Liver (tissue), 9 donors: ENCODE results near the gene RARB. TPM values are rescaled to one million over a fixed set of nuclear protein-coding genes. Genes with fewer than 3 reads are reported as not detected.
A peak's percentile ranks its signal among the peaks of the same experiment; 100 is the strongest.

ENCODE experiments used
- DNase-seq: peaks from one replicate; pipeline ENCODE4 v3.0.0-alpha.2; 2017; ENCODE audit warnings: low spot score
- H3K27ac ChIP-seq, 2 donors: one replicate each; pipeline ENCODE4 v1.7.0; 2013; ENCODE audit warnings: inconsistent platforms in 2 of 2, low read length in 2 of 2, control low read depth in 1 of 2, low read depth in 1 of 2, mild to moderate bottlenecking in 1 of 2
- H3K27me3 ChIP-seq, 4 donors: one replicate each; pipeline versions ENCODE4 v1.6.1 to v1.7.0; 2013; ENCODE audit warnings: low read length in 3 of 4, inconsistent platforms in 1 of 4, mild to moderate bottlenecking in 1 of 4, moderate library complexity in 1 of 4; ENCODE audit not compliant: control insufficient read depth in 4 of 4, insufficient read depth in 4 of 4
- H3K36me3 ChIP-seq, 4 donors: one replicate each; pipeline versions ENCODE4 v1.6.1 to v1.7.0; 2013; ENCODE audit warnings: low read length in 3 of 4, mild to moderate bottlenecking in 3 of 4, low read depth in 1 of 4, moderate library complexity in 1 of 4; ENCODE audit not compliant: control insufficient read depth in 4 of 4, insufficient read depth in 3 of 4
- H3K4me1 ChIP-seq, 4 donors: one replicate each; pipeline versions ENCODE4 v1.6.1 to v1.7.0; 2013; ENCODE audit warnings: low read length in 3 of 4, mild to moderate bottlenecking in 3 of 4, moderate library complexity in 1 of 4; ENCODE audit not compliant: control insufficient read depth in 4 of 4, insufficient read depth in 4 of 4
- H3K4me3 ChIP-seq, 3 donors: one replicate each; pipeline versions ENCODE4 v1.6.1 to v1.7.0; 2013; ENCODE audit warnings: low read length in 3 of 3, control low read depth in 1 of 3, low read depth in 1 of 3, mild to moderate bottlenecking in 1 of 3
- H3K9ac ChIP-seq, 2 donors: one replicate each; pipeline ENCODE4 v1.7.0; 2013; ENCODE audit warnings: low read length in 2 of 2, mild to moderate bottlenecking in 2 of 2, moderate library complexity in 2 of 2, control low read depth in 1 of 2, low read depth in 1 of 2
- H3K9me3 ChIP-seq, 4 donors: one replicate each; pipeline versions ENCODE4 v1.6.1 to v1.7.0; 2013; ENCODE audit warnings: low read length in 3 of 4; ENCODE audit not compliant: control insufficient read depth in 4 of 4
- EGR1 ChIP-seq, 2 donors: IDR thresholded peaks; 2 replicates each; pipeline ENCODE4 v1.6.1; 2016 to 2018; ENCODE audit warnings: antibody characterized with exemption in 2 of 2, low read depth in 2 of 2
- FOXA2 ChIP-seq: IDR thresholded peaks from 2 replicates; pipeline ENCODE4 v1.6.1; 2016; ENCODE audit warnings: antibody characterized with exemption
- GABPA ChIP-seq, 2 donors: IDR thresholded peaks in 1 of 2; conservative IDR thresholded peaks in 1 of 2; 2 replicates each; pipeline ENCODE4 v1.6.1; 2016; ENCODE audit warnings: antibody characterized with exemption in 2 of 2, mild to moderate bottlenecking in 1 of 2, moderate library complexity in 1 of 2
- HNF4G ChIP-seq: IDR thresholded peaks from 2 replicates; pipeline ENCODE4 v1.6.1; 2016; ENCODE audit warnings: antibody characterized with exemption
- JUND ChIP-seq, 2 donors: IDR thresholded peaks; 2 replicates each; pipeline ENCODE4 v1.6.1; 2016; ENCODE audit warnings: antibody characterized with exemption in 2 of 2
- NR2F2 ChIP-seq: IDR thresholded peaks from 2 replicates; pipeline ENCODE4 v1.6.1; 2016; ENCODE audit warnings: antibody characterized with exemption
- RAD21 ChIP-seq, 2 donors: IDR thresholded peaks; 2 replicates each; pipeline ENCODE4 v1.6.1; 2016; ENCODE audit warnings: antibody characterized with exemption in 2 of 2, mild to moderate bottlenecking in 2 of 2
- RXRA ChIP-seq, 2 donors: IDR thresholded peaks; 2 replicates each; pipeline ENCODE4 v1.6.1; 2017 to 2018; ENCODE audit warnings: antibody characterized with exemption in 2 of 2, mild to moderate bottlenecking in 1 of 2
- SP1 ChIP-seq: IDR thresholded peaks from 2 replicates; pipeline ENCODE4 v1.6.1; 2018; ENCODE audit warnings: antibody characterized with exemption, mild to moderate bottlenecking
- TAF1 ChIP-seq: conservative IDR thresholded peaks from 2 replicates; pipeline ENCODE4 v1.6.1; 2016; ENCODE audit warnings: antibody characterized with exemption, mild to moderate bottlenecking
- WGBS: extraction: QIAGEN DNeasy Blood & Tissue Kit; methylation state at CpG from one replicate; pipeline ENCODE4 v1.1.7; 2013; 5-methylcytosine and 5-hydroxymethylcytosine counted together
- polyA plus RNA-seq, 2 donors: library from polyadenylated mRNA; stranded (reverse) in 1 of 2; unstranded in 1 of 2; fragments of 200-250 nt in 1 of 2; fragments of >200 nt in 1 of 2; fragmentation: Nextera tagmentation in 1 of 2; extraction: Ambion mirVana in 1 of 2; gene quantifications; one replicate each; pipeline versions ENCODE4 v1.2.1 to v1.2.3, GENCODE V29; 2013 to 2015
- total RNA-seq, 2 donors: library from RNA; depleted of rRNA; stranded (reverse); fragments of >200 nt; gene quantifications; one replicate each; pipeline ENCODE4 v1.2.3, GENCODE V29; 2014
- TF ChIP-seq, protein P1 (sequence below): IDR thresholded peaks from 2 replicates; pipeline ENCODE4 v1.6.1; 2016; ENCODE audit warnings: antibody characterized with exemption
- TF ChIP-seq, protein P2 (sequence below): IDR thresholded peaks from 2 replicates; pipeline ENCODE4 v1.6.1; 2016; ENCODE audit warnings: antibody characterized with exemption
- TF ChIP-seq, protein P3 (sequence below): fragments of 150-350 bp; IDR thresholded peaks from 2 replicates; pipeline ENCODE4 v1.5.1; 2017; ENCODE audit warnings: improper control_type of control experiment, low read depth, low read length; ENCODE audit not compliant: missing input control
- TF ChIP-seq, protein P4 (sequence below): IDR thresholded peaks from 2 replicates; pipeline ENCODE4 v1.6.1; 2016; ENCODE audit warnings: antibody characterized with exemption
- donor health status: healthy.
- donor health status: healthy.
- donor health status: healthy.
- donor health status: healthy.
- donor health status: healthy.

The RARB gene
- total and polyA plus RNA-seq, 4 donors, result 2.1 to 3.3 (median 2.3) TPM

DNA sequence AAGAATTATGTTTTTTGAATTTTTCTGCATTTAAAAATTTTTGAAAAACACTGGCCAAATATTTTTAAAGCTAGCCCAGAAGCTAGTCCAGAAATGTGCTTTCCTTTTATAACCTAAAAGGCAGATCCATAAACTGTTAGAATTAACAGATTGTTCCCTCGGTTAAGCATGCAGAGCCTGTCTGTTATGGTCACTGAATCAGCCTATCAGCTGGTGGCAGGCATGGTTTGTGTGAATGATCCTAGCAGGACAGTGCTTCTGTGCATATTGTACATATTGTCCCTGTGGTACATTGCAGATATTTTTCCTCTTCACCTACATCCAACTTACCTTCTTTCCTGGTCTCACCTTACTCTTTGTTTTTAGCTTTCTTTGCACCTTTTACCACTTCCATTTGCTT is 53.3 kb downstream of the RARB start:
- H3K27ac ChIP-seq, result no peak overlapping the region

DNA sequence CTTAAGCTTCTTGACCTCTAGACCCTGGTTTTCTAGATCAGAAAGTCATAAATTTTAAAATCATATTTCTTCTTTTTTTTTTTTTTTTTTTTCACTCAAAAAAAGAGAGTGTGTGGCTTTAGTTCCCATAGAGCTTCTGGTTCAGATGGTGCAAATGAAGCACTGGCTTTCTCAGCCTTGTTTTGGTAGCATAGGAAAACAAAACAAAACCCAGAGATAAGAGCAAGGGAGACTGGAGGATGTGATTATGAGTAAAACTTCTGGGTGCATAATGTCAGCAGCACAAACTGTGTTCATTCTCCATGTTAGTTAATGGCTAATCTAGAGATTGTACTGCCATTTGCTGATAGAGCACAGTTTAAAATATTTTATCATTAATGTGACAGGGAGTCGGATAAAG is 55.4 kb downstream of the RARB start:
- H3K9me3 ChIP-seq, result no peaks in the 10 kb centered on the region
- TF ChIP-seq, protein P1, sequence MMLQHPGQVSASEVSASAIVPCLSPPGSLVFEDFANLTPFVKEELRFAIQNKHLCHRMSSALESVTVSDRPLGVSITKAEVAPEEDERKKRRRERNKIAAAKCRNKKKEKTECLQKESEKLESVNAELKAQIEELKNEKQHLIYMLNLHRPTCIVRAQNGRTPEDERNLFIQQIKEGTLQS, result no peak
- TF ChIP-seq JUND (IDR thresholded peaks at IDR 0.05) (no peak), HNF4G (no peak), GABPA (IDR thresholded peaks at IDR 0.05 in 1 of 2, conservative IDR thresholded peaks at IDR 0.05 in 1 of 2) (no peak), RXRA (IDR thresholded peaks at IDR 0.05) (no peak), RAD21 (IDR thresholded peaks at IDR 0.05) (peak; percentile 6 to 20), SP1 (peak; percentile 26), NR2F2 (peak; percentile 47), EGR1 (IDR thresholded peaks at IDR 0.05; ENCODE audit: low read depth in 2 of 2) (no peak), FOXA2 (no peak)
- TF ChIP-seq, protein P2, sequence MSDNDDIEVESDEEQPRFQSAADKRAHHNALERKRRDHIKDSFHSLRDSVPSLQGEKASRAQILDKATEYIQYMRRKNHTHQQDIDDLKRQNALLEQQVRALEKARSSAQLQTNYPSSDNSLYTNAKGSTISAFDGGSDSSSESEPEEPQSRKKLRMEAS, result no peak
- TF ChIP-seq, protein P3, sequence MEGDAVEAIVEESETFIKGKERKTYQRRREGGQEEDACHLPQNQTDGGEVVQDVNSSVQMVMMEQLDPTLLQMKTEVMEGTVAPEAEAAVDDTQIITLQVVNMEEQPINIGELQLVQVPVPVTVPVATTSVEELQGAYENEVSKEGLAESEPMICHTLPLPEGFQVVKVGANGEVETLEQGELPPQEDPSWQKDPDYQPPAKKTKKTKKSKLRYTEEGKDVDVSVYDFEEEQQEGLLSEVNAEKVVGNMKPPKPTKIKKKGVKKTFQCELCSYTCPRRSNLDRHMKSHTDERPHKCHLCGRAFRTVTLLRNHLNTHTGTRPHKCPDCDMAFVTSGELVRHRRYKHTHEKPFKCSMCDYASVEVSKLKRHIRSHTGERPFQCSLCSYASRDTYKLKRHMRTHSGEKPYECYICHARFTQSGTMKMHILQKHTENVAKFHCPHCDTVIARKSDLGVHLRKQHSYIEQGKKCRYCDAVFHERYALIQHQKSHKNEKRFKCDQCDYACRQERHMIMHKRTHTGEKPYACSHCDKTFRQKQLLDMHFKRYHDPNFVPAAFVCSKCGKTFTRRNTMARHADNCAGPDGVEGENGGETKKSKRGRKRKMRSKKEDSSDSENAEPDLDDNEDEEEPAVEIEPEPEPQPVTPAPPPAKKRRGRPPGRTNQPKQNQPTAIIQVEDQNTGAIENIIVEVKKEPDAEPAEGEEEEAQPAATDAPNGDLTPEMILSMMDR, result no peak
- 77% methylated on average over 1 of the region's 1 CpG for WGBS
- peaks cover 1 to 12% (median 7%) of the 10 kb centered on the region in 4 donors for H3K4me1 ChIP-seq
- no peaks in the 10 kb centered on the region for H3K36me3 ChIP-seq
- no peaks in the 10 kb centered on the region for H3K27me3 ChIP-seq
- H3K4me3 ChIP-seq, result no peak overlapping the region
- H3K27ac ChIP-seq, result no peak overlapping the region
- H3K9ac ChIP-seq, result no peak overlapping the region
- DNase-seq, result no peak

More for the DNA sequence above, 53.3 kb downstream of the RARB start:
- no peaks in the 10 kb centered on the region for H3K27me3 ChIP-seq
- no peaks in the 10 kb centered on the region for H3K36me3 ChIP-seq
- no peak for DNase-seq
- TF ChIP-seq NR2F2, result no peak
- TF ChIP-seq SP1, result no peak
- no peak for TF ChIP-seq HNF4G
- no peak for TF ChIP-seq FOXA2
- TF ChIP-seq, protein P2, result no peak
- TF ChIP-seq JUND (IDR thresholded peaks at IDR 0.05), result no peak
- TF ChIP-seq, protein P3, result no peak
- no peak for TF ChIP-seq TAF1
- TF ChIP-seq, protein P4, sequence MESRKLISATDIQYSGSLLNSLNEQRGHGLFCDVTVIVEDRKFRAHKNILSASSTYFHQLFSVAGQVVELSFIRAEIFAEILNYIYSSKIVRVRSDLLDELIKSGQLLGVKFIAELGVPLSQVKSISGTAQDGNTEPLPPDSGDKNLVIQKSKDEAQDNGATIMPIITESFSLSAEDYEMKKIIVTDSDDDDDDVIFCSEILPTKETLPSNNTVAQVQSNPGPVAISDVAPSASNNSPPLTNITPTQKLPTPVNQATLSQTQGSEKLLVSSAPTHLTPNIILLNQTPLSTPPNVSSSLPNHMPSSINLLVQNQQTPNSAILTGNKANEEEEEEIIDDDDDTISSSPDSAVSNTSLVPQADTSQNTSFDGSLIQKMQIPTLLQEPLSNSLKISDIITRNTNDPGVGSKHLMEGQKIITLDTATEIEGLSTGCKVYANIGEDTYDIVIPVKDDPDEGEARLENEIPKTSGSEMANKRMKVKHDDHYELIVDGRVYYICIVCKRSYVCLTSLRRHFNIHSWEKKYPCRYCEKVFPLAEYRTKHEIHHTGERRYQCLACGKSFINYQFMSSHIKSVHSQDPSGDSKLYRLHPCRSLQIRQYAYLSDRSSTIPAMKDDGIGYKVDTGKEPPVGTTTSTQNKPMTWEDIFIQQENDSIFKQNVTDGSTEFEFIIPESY, result no peak
- TF ChIP-seq, protein P1, result no peak
- no peak for TF ChIP-seq RXRA (IDR thresholded peaks at IDR 0.05)
- no peaks in the 10 kb centered on the region for H3K9me3 ChIP-seq
- no peak overlapping the region for H3K4me3 ChIP-seq
- peaks cover 1 to 12% (median 7%) of the 10 kb centered on the region in 4 donors for H3K4me1 ChIP-seq
- 44% methylated on average over 1 of the region's 1 CpG for WGBS
- no peak overlapping the region for H3K9ac ChIP-seq
